ENCODE measurements around the gene RALBP1. TPM values are rescaled to one million over a fixed set of nuclear protein-coding genes. Genes with fewer than 3 reads are reported as not detected.
"Not testable (repeated sequence)": the region's sequence is repeated elsewhere in the genome, so short reads cannot be mapped to it uniquely, and the experiment has no call there.

RALBP1 gene
- total RNA-seq, 4 donors from 2014 or later = 28.9 to 49.5 (median 36.6) TPM

GRCh38 chr18:9431296-9431695, 44.0 kb upstream of the RALBP1 start:
- Histone ChIP-seq H3K4me1 (peaks cover 0 to 8% (median 0%) of the 10 kb centered on the region in 4 donors), H3K27me3 (no peaks in the 10 kb centered on the region), H3K9me3 (no peaks in the 10 kb centered on the region), H3K27ac (no peak overlapping the region), H3K36me3 (no peaks in the 10 kb centered on the region), H3K4me3 (no peak overlapping the region)
- no peak for DNase-seq
- TF ChIP-seq POLR2A (IDR thresholded peaks at IDR 0.05) (no peak), CTCF (IDR thresholded peaks at IDR 0.05) (no peak)

GRCh38 chr18:9433122-9433521, 42.2 kb upstream of the RALBP1 start:
- not testable (repeated sequence) for H3K27ac ChIP-seq, H3K4me1 ChIP-seq, H3K27me3 ChIP-seq, H3K36me3 ChIP-seq, DNase-seq, H3K4me3 ChIP-seq, H3K9me3 ChIP-seq

- TF ChIP-seq POLR2A (IDR thresholded peaks at IDR 0.05) (no peak), CTCF (IDR thresholded peaks at IDR 0.05) (no peak)
- Histone ChIP-seq H3K27ac (no peak overlapping the region), H3K36me3 (no peaks in the 10 kb centered on the region), H3K4me3 (no peak overlapping the region), H3K4me1 (peaks cover 0 to 8% (median 0%) of the 10 kb centered on the region in 4 donors), H3K9me3 (no peaks in the 10 kb centered on the region), H3K27me3 (no peaks in the 10 kb centered on the region)
- DNase-seq = no peak
Measured at GRCh38 chr18:9433671-9434121, 41.6 kb upstream of the RALBP1 start.

- no peak overlapping the region for H3K4me3 ChIP-seq
- no peaks in the 10 kb centered on the region for H3K9me3 ChIP-seq
- DNase-seq = no peak
- peaks cover 0 to 8% (median 0%) of the 10 kb centered on the region in 4 donors for H3K4me1 ChIP-seq
- H3K36me3 ChIP-seq = no peaks in the 10 kb centered on the region
- no peaks in the 10 kb centered on the region for H3K27me3 ChIP-seq
- TF ChIP-seq CTCF (IDR thresholded peaks at IDR 0.05) (no peak), POLR2A (IDR thresholded peaks at IDR 0.05) (no peak)
- H3K27ac ChIP-seq = no peak overlapping the region
Measured at GRCh38 chr18:9434122-9434701, 41.1 kb upstream of the RALBP1 start.

- DNase-seq = no peak
- H3K27ac ChIP-seq = no peak overlapping the region
- H3K4me1 ChIP-seq = peaks cover 0 to 8% (median 0%) of the 10 kb centered on the region in 4 donors
- H3K4me3 ChIP-seq = no peak overlapping the region
- no peaks in the 10 kb centered on the region for H3K36me3 ChIP-seq
- TF ChIP-seq CTCF (IDR thresholded peaks at IDR 0.05) = no peak
- TF ChIP-seq POLR2A (IDR thresholded peaks at IDR 0.05) = no peak
- H3K9me3 ChIP-seq = no peaks in the 10 kb centered on the region
- H3K27me3 ChIP-seq = no peaks in the 10 kb centered on the region
Measured at GRCh38 chr18:9435041-9435440, 40.3 kb upstream of the RALBP1 start.

- Histone ChIP-seq H3K27me3 (no peaks in the 10 kb centered on the region), H3K4me1 (peaks cover 0 to 8% (median 0%) of the 10 kb centered on the region in 4 donors), H3K36me3 (no peaks in the 10 kb centered on the region), H3K4me3 (no peak overlapping the region), H3K27ac (no peak overlapping the region), H3K9me3 (no peaks in the 10 kb centered on the region)
- TF ChIP-seq POLR2A (IDR thresholded peaks at IDR 0.05) = no peak
- TF ChIP-seq CTCF (IDR thresholded peaks at IDR 0.05) = no peak
- no peak for DNase-seq
Measured at GRCh38 chr18:9436206-9436929, 38.9 kb upstream of the RALBP1 start.

Data from Peyer's patch (tissue), 4 donors.